ENCODE data around the gene ZPLD1. TPM values are rescaled to one million over a fixed set of nuclear protein-coding genes. Genes with fewer than 3 reads are reported as not detected.

Gene ZPLD1
- total RNA-seq, 2 experiments from 2014 or later, result not detected

- ChIA-PET POLR2A (interaction anchor here (0.6 kb wide), 1 partner anchor 615 kb away, joined by 4 read pairs; the partner anchor contains the start of gene NFKBIZ), CTCF (no interaction called here)
Observed at GRCh38 chr3:102464261-102464660, 29.4 kb downstream of the ZPLD1 start.

GRCh38 chr3:102466001-102466400 lies 31.2 kb downstream of the ZPLD1 start:
- CTCF ChIA-PET, result no interaction called here
- POLR2A ChIA-PET, result no interaction called here

DNA sequence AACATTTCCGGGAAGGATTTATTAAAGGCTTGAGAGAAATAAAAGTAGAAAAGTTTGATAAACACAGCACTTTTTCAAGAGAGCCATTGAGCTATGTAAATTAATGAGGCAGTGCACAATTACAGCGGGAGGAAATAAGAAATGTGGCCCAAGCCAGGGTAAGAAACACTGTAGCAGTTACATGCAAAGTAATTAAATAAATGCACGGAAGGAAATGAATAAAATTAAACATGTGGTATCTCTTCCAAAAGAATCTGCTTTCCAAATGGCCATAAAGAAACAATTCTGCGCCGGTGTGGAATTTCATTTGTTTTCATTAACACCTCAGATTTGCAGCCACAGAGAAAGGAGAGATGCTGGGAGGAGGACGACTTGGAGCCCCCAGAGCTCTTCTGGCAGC lies 35.3 kb downstream of the ZPLD1 start:
- POLR2A ChIA-PET, result no interaction called here
- CTCF ChIA-PET, result no interaction called here

DNA sequence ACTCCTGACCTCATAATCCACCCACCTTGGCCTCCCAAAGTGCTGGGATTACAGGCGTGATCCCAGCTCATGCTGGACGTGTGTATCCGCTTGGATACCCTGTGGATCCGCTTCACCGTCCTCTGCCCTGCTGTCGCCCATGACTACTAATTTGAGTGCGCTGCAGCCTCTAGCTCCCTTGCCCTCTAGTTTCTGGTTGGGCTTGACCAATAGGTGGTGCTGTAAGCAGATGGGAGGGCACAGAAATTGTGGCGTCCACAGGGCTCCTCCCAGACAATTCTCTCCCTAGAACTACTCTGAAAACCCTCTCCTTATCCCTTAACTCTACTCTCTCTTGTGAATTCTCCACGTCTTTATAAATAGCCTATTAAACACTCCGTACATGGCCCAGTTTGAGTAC lies 36.2 kb downstream of the ZPLD1 start:
- ChIA-PET CTCF (no interaction called here), POLR2A (no interaction called here)

DNA sequence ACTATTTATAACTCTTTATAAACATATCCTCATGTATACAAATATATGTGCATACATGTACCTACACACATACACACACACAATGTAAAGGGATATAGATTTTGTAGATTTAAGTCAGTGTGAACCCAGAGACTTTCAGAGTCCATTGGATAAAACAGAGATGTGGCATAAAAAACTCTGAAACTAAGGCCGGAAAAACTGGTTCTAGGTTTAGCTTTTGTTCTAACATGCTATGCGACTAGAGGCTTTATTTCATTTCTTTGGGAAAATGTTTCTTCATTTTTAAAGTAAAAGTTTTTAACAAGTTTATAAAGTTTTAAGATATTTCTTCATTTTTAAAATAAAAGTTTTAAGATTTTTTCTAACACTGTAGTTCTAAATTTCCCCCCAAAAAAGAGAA lies 36.7 kb downstream of the ZPLD1 start:
- ChIA-PET POLR2A (no interaction called here), CTCF (no interaction called here)

DNA sequence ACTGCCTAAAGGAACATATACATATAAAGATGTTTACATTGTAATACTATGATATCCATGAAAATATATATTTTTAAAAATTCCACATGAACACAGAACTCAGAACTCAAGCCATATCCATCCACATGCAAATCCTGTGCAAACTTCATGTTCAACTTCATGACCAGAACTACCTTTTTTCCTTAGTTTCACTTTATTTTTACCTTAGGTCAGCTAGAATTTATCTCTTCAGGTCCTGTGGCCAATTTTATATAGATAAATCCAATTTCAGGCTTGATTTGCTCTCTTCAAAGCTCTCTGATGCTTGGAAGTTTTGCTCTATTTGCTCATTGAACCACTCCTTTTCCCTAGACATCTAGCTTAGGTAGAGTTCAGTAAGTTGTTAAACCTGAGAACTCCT lies 38.8 kb downstream of the ZPLD1 start:
- CTCF ChIA-PET, result no interaction called here
- POLR2A ChIA-PET, result no interaction called here

- POLR2A ChIA-PET, result no interaction called here
- CTCF ChIA-PET, result no interaction called here
Observed at GRCh38 chr3:102474207-102474606, 39.4 kb downstream of the ZPLD1 start.

GRCh38 chr3:102476198-102476597 lies 41.4 kb downstream of the ZPLD1 start:
- ChIA-PET POLR2A (interaction anchor here (0.5 kb wide), 1 partner anchor 1141 kb away, joined by 3 read pairs; no protein-coding TSS in a partner anchor), CTCF (no interaction called here)

DNA sequence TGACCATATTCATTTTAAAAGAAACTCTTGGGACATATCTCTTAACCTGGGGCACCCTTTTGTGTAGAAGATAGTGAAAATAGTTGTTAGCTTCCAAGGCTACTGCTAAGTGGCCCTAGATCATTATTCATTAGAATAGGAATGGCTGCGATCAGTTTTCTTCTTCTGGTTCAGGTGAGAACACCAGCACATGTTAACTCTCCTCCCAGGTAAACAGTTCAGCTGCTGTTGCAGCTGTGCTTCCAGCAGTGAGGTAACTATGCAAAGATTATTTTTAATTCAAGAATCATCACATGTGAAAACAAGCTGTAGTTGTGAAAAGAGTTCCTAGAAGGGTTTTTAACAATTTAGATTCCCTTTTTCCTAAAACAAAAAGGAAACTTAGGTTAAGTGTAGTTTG lies 43.3 kb downstream of the ZPLD1 start:
- ChIA-PET POLR2A (no interaction called here), CTCF (no interaction called here)

DNA sequence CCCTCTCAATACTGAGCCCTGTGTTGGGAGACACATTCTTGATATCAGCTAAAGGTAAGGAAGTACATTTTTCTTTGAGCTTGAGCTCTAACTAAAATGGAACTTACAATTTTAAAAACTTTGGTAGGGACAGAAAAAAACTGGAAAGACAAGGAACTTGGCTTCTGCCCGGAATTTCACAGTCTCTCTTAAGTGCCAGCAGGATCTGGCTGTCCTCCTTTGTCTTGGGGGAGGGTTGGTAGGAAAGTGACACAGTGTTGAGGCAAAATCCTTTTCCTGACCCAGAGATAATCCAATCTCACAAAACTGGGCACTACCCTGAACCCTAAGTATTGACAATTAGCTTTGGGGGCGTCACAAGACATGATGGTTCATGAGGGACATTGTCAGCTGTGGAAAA lies 45.3 kb downstream of the ZPLD1 start:
- ChIA-PET CTCF (no interaction called here), POLR2A (no interaction called here)

GRCh38 chr3:102481050-102481449 lies 46.2 kb downstream of the ZPLD1 start:
- CTCF ChIA-PET, result no interaction called here

DNA sequence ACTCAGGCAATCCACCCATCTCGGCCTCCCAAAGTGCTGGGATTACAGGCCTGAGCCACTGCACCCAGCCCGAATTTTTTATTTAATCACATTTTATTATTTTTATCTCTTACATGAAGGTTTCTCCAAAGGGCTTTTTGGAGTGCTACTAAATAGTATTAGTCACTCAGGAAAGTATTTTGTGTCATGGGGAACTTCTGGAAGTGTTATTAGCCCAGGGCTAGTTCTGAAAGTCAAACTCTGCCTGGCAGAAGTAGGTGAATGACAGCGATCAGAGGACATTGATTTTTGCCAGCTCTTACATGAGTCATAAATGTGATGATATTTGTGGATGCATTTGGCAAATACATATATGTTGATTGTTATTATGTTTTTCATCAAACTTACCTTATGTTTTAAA lies 48.7 kb downstream of the ZPLD1 start:
- POLR2A ChIA-PET, result no interaction called here

More at GRCh38 chr3:102481050-102481449, 46.2 kb downstream of the ZPLD1 start:
- POLR2A ChIA-PET, result no interaction called here

GRCh38 chr3:102484363-102484762 lies 49.5 kb downstream of the ZPLD1 start:
- POLR2A ChIA-PET, result no interaction called here
- CTCF ChIA-PET, result no interaction called here

More for the DNA sequence above, 48.7 kb downstream of the ZPLD1 start:
- CTCF ChIA-PET, result no interaction called here

DNA sequence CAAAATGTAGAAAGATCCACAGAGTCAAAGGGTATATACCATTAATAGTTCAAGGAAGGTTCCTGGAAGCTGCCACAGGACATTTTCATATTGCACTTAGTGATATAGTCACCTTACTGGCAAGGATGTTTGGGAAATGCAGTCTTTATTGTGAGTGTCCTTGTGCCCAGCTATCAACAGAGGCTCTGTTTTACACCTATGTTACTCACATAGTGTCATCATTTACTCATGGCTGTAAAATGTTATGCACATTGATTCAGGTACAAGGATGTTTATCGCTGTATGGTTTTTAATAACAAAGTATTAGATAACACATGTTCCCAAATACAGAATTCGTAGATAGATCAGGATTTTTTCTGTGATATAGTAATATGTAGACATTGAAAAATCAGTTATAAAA lies 50.9 kb downstream of the ZPLD1 start:
- POLR2A ChIA-PET, result no interaction called here

DNA sequence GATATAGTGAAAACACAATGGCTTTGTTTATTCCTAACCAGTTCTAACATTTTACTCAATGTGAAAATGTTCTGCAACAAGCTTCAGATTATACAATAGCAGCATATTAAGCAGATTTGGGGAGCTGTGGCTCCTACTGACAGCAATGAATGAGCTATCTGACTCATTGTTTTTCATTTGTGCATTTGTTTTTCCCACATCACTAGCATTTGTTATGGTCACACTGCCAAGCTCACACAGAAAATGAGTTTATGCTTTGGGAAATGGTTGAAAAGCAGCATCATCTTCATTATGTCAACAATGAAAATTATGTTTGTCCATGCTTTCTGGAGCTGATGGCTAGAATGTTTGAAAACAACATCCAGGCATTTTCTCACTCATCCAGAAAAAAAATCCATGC lies 53.5 kb downstream of the ZPLD1 start:
- POLR2A ChIA-PET, result no interaction called here
- CTCF ChIA-PET, result no interaction called here

More for the DNA sequence above, 50.9 kb downstream of the ZPLD1 start:
- CTCF ChIA-PET, result no interaction called here

DNA sequence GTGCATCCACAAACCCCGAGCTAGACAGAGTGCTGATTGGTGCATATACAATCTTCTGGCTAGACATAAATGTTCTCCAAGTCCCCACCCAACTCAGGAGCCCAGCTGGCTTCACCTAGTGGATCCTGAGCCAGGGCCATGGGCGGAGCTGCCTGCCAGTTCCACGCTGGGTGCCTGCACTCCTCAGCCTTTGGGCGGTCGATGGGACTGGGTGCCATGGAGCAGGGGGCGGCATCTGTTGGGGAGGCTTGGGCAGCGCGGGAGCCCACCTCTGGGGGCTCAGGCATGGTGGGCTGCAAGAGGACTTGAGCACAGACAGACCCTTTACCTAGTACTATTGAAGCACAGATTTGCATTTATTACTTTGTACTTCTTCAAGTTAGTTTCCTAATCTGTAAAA lies 57.5 kb downstream of the ZPLD1 start:
- ChIA-PET CTCF (no interaction called here), POLR2A (no interaction called here)

- ChIA-PET POLR2A (no interaction called here), CTCF (no interaction called here)
Observed at GRCh38 chr3:102497571-102497970, 62.8 kb downstream of the ZPLD1 start.

DNA sequence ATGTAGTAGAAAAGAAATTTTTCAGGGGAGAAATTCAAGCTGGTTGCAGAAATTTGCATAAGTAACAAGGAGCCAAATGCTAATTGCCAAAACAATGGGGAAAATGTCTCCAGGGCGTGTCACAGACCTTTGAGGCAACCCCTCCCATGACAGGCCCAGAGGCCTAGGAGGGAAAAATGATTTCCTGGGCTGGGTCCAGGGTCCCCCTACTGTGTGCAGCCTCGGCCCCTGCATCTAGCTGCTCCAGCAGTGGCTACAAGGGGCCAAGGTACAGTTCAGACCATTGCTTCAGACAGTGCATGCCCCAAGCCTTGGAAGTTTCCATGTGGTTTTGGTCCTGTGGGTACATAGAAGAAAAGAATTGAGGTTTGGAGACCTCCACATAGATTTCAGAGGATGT lies 70.7 kb downstream of the ZPLD1 start:
- ChIA-PET CTCF (no interaction called here), POLR2A (no interaction called here)

- CTCF ChIA-PET, result no interaction called here
- POLR2A ChIA-PET, result no interaction called here
Observed at GRCh38 chr3:102510663-102511062, 75.8 kb downstream of the ZPLD1 start.

DNA sequence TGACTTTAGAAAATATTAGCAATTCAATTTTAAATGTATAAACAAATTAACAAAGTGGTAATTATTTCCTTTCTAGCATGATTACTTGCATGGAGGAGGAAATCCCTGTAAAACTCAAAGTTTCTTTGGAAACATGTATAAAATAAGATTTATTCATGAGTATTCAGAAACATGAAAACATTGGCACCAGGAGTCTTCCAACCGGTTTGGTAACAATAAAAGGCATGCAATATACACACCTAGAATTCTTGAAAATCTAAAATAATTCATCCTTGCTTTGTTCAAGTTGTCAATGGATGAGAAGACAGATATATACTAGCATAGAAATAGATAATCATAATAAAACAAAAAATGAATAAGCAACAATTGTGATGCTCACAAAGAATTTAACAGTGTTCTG lies 76.4 kb downstream of the ZPLD1 start:
- ChIA-PET CTCF (no interaction called here), POLR2A (no interaction called here)

- ChIA-PET CTCF (no interaction called here), POLR2A (no interaction called here)
Observed at GRCh38 chr3:102511639-102512038, 76.8 kb downstream of the ZPLD1 start.

DNA sequence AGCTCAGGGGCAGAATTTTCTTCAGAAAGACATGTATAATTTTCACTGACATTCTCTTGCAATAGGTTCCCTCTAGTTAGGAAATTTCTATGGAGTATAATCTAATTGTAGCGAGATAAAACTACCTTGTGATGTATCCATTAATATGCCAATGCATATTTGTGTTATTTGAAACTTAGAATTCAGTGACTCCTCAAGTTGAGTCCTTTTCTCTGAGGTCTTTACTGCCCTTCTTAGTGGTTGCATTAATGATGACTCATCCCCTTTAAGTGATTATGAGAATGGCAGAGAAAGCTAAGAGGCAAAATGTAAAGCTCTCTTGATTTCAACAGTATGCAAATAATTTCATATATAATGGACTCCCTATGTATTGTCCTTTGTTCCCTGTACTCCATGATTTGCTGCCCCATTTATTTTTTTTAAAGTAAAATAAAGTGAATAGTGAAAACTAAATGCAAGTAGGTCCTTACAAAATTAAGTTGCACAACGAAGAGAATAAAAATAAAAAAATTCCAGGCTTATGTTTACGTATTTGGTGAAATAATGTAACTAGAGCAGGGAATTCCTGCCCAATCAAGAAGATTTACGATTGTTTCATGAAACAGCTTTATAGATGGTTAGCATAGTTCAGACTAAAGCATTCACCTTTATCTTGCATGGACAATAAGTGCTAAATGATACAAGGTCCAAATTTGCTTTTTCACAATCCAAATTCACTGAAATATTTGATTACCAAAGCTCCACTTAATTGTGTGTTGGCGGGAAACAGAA lies 78.1 kb downstream of the ZPLD1 start:
- ChIA-PET POLR2A (no interaction called here), CTCF (no interaction called here)

GRCh38 chr3:102514241-102514640 lies 79.4 kb downstream of the ZPLD1 start:
- CTCF ChIA-PET, result no interaction called here
- POLR2A ChIA-PET, result no interaction called here

Data from activated CD8-positive, alpha-beta memory T cell treated with anti-CD3 and anti-CD28 coated beads for 36 hours (primary cell).